DOHH2 (cell line): ENCODE data around the gene TIMP1.

Source experiments
- H3F3A ChIP-seq: fragments of 200-600 bp; sonication (generic), shearing (Covaris generic); 2 replicates; pipeline ENCODE4 v1.6.0; 2016; ENCODE audit warnings: antibody characterized with exemption, mild to moderate bottlenecking; ENCODE audit not compliant: control insufficient read depth, insufficient read depth
- H3K27ac ChIP-seq: fragments of 200-600 bp; sonication (generic); 2 replicates; pipeline ENCODE4 v1.5.1; 2014; ENCODE audit warnings: low read depth, mild to moderate bottlenecking, low read length, moderate library complexity
- H3K27me3 ChIP-seq: fragments of 200-600 bp; sonication (generic); 2 replicates; pipeline ENCODE4 v1.6.1; 2014; ENCODE audit warnings: mild to moderate bottlenecking, low read length, mixed read lengths; ENCODE audit not compliant: control insufficient read depth
- H3K36me3 ChIP-seq: fragments of 200-600 bp; sonication (generic); 2 replicates; pipeline ENCODE4 v1.6.1; 2014; ENCODE audit warnings: mild to moderate bottlenecking, low read length, moderate library complexity, mixed read lengths; ENCODE audit not compliant: control insufficient read depth
- H3K4me1 ChIP-seq: fragments of 200-600 bp; sonication (generic); 2 replicates; pipeline ENCODE4 v1.6.1; 2014; ENCODE audit warnings: mild to moderate bottlenecking, low read length, mixed read lengths; ENCODE audit not compliant: control insufficient read depth
- H3K4me2 ChIP-seq: fragments of 200-600 bp; sonication (generic); 2 replicates; pipeline ENCODE4 v1.6.0; 2014; ENCODE audit warnings: mild to moderate bottlenecking, low read length, moderate library complexity
- H3K4me3 ChIP-seq: fragments of 200-600 bp; sonication (generic); 2 replicates; pipeline ENCODE4 v1.5.1; 2014; ENCODE audit warnings: mild to moderate bottlenecking, low read length, mixed read lengths
- H3K79me2 ChIP-seq: fragments of 200-600 bp; sonication (generic); 2 replicates; pipeline ENCODE4 v1.6.1; 2014; ENCODE audit warnings: mild to moderate bottlenecking, low read length, mixed read lengths; ENCODE audit not compliant: control insufficient read depth
- H3K9me2 ChIP-seq: fragments of 200-600 bp; sonication (generic); replicated peaks from 2 replicates; pipeline ENCODE4 v1.6.1; 2014; ENCODE audit warnings: mild to moderate bottlenecking, low read length, mixed read lengths; ENCODE audit not compliant: control insufficient read depth
- H3K9me3 ChIP-seq: fragments of 200-600 bp; sonication (generic); 2 replicates; pipeline ENCODE4 v1.6.1; 2014; ENCODE audit warnings: antibody characterized with exemption, low read length, mixed read lengths; ENCODE audit not compliant: control insufficient read depth, insufficient read depth
- H4K20me1 ChIP-seq: fragments of 200-600 bp; sonication (generic); 2 replicates; pipeline ENCODE4 v1.6.0; 2014; ENCODE audit warnings: low read depth, mild to moderate bottlenecking, antibody characterized with exemption, low read length, moderate library complexity; ENCODE audit not compliant: control insufficient read depth, insufficient read depth
- CTCF ChIP-seq: fragments of 200-600 bp; sonication (generic); IDR thresholded peaks from one replicate; pipeline ENCODE4 v1.5.1; 2014; ENCODE audit warnings: antibody characterized with exemption, mild to moderate bottlenecking, low read depth, low read length; ENCODE audit not compliant: poor library complexity, severe bottlenecking
- EZH2phosphoT487 ChIP-seq: fragments of 200-600 bp; sonication (generic); IDR thresholded peaks from 2 replicates; pipeline ENCODE4 v1.6.1; 2017; ENCODE audit warnings: borderline replicate concordance, mild to moderate bottlenecking, antibody characterized with exemption, low read length, moderate library complexity, mixed read lengths

The TIMP1 gene

DNA sequence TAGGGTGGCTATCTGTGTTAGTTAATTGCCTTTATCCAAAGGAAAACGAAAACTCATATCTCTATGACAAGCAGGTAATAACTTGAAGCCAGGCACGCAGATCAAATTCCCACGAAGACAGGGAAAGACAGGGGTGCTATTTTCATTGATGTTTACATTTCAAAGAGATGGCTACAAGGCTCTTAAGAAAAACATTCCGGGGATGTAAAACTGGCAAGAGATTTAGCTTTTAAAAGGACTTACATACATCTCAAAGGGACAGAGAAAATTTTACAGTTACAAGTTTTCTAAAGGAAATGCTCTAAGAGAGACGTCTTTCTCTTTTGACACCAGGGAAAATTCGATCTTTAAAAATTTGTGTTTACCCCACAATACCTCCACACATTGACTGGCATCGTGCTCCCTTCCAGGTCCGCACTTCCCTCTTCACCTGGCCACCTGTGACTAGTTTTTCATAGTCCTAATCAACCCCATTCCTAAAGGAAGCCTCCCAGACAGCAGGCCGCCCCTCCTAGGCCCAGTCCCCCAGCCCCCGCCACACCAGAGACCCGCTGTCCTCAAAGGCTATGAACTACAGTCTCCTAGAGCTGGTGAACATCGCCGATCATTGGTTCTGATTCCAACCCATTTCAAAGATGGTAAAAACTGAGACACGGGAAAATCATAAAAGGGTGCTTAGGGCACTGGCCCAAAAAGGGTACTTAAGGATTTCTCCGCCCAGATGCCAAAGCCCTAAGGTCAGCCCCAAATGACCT is 21.9 kb upstream of the TIMP1 start:
- H3K4me2 ChIP-seq, result peak overlapping the region; percentile 69
- no peak for TF ChIP-seq CTCF
- TF ChIP-seq EZH2phosphoT487, result no peak
- H3K79me2 ChIP-seq, result peaks cover 31% of the 10 kb centered on the region
- peaks cover 31% of the 10 kb centered on the region for H3K4me1 ChIP-seq
- H3K4me3 ChIP-seq, result peak overlapping the region; percentile 83
- H3K9me2 ChIP-seq, result no peaks in the 10 kb centered on the region
- H4K20me1 ChIP-seq, result no peaks in the 10 kb centered on the region
- H3F3A ChIP-seq, result no peaks in the 10 kb centered on the region
- H3K27me3 ChIP-seq, result no peaks in the 10 kb centered on the region
- no peaks in the 10 kb centered on the region for H3K9me3 ChIP-seq
- H3K27ac ChIP-seq, result no peak overlapping the region
- peaks cover 29% of the 10 kb centered on the region for H3K36me3 ChIP-seq

- Histone ChIP-seq H3F3A (no peaks in the 10 kb centered on the region), H3K79me2 (peaks cover 31% of the 10 kb centered on the region), H3K9me3 (no peaks in the 10 kb centered on the region), H3K27ac (peak within 1 kb of the TSS; percentile 73), H3K4me3 (peak within 1 kb of the TSS; percentile 83), H3K4me1 (peaks cover 26% of the 10 kb centered on the region), H3K9me2 (no peaks in the 10 kb centered on the region), H3K27me3 (no peaks in the 10 kb centered on the region), H4K20me1 (no peaks in the 10 kb centered on the region), H3K36me3 (peaks cover 30% of the 10 kb centered on the region), H3K4me2 (peak within 1 kb of the TSS; percentile 69)
- TF ChIP-seq EZH2phosphoT487 (no peak), CTCF (no peak)
These were observed 21.1 kb upstream of the TIMP1 start, which contains the start of gene ARAF for GRCh38 chrX:47560934-47561658. Gene ARAF (plus strand): TSS chrX:47561205. CDS start chrX:47562968, 1,763 bp downstream.

GRCh38 chrX:47561659-47562151 is 20.5 kb upstream of the TIMP1 start:
- Histone ChIP-seq H3K4me1 (peaks cover 21% of the 10 kb centered on the region), H3F3A (no peaks in the 10 kb centered on the region), H4K20me1 (no peaks in the 10 kb centered on the region), H3K27ac (peak overlapping the region; percentile 73; the same call in 1 of the 2 replicates), H3K27me3 (no peaks in the 10 kb centered on the region), H3K79me2 (peaks cover 31% of the 10 kb centered on the region), H3K4me2 (peak overlapping the region; percentile 69), H3K9me2 (no peaks in the 10 kb centered on the region), H3K4me3 (peak overlapping the region; percentile 83), H3K36me3 (peaks cover 32% of the 10 kb centered on the region), H3K9me3 (no peaks in the 10 kb centered on the region)
- TF ChIP-seq CTCF (no peak), EZH2phosphoT487 (no peak)
